Nephron (organoid): Measurements from ENCODE around the gene RNF111.

Experiments
- H3K27ac Mint-ChIP-seq, 3 experiments: 2 replicates each; pipeline ENCODE4 v1.8.0; 2020; ENCODE audit warnings: mixed read lengths in 3 of 3, mild to moderate bottlenecking in 2 of 3, moderate library complexity in 1 of 3
- H3K27me3 Mint-ChIP-seq: 2 replicates; pipeline ENCODE4 v1.8.0; 2021; ENCODE audit warnings: low read depth, mild to moderate bottlenecking, moderate library complexity, mixed read lengths
- H3K36me3 Mint-ChIP-seq: 2 replicates; pipeline ENCODE4 v1.8.0; 2020; ENCODE audit warnings: low read depth, mixed read lengths
- H3K4me1 Mint-ChIP-seq: 2 replicates; pipeline ENCODE4 v1.8.0; 2020; ENCODE audit warnings: mixed read lengths
- H3K4me3 Mint-ChIP-seq, 3 experiments: 2 replicates each; pipeline ENCODE4 v1.8.0; 2020; ENCODE audit warnings: mild to moderate bottlenecking in 3 of 3, mixed read lengths in 3 of 3, moderate library complexity in 2 of 3
- H3K9me3 Mint-ChIP-seq: 2 replicates; pipeline ENCODE4 v1.8.0; 2020; ENCODE audit warnings: mixed read lengths
- TF ChIP-seq, protein P1 (sequence below), 3 experiments: fragments of 200-600 bp; sonication (generic); IDR thresholded peaks; one replicate each; pipeline ENCODE4 v1.5.0; 2021; ENCODE audit warnings: antibody characterized with exemption in 3 of 3; ENCODE audit not compliant: unreplicated experiment in 3 of 3

Gene RNF111

DNA sequence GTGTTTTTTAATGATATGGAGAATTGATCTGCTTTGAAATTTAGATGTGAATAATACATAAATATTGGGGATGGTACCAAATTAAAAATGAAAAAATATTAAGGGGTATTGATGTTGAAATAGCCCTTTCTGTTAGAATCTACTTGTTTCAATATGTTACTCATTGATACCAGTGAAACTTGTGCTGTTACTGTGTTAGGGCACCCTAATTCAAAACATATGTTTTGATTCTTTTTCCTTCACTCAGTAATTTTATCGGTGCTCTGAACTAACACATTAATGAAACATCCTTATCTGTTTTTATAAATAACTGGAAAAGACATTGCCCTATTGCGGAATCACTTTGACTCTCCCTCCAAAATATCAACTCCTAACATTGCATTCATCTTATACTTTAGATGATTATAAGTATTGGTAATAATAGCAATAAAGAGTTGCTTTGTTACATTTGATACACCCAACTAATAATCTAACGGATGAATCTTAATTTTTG lies 65.5 kb downstream of the RNF111 start:
- H3K4me3 Mint-ChIP-seq, result no peak overlapping the region
- H3K9me3 Mint-ChIP-seq, result peaks cover 3% of the 10 kb centered on the region

DNA sequence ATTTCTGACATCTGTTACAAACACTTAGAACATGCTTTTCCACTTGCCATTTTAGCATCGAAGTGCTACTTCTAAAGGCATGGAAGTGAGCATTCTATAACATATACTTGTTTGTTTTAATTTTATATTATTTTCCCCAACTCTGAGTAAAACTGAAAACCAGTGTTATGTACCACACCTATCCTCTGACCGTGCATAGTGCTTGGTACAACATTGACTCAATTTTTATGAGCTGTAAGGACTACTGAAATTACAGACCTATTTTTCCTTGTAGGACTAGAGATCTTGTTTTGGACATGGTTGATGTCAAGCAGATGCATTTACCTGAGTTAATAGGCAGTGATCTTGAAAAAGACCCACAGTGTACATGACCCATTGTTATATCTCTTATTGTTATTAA lies 66.0 kb downstream of the RNF111 start:
- Mint-ChIP-seq H3K27ac (no peak overlapping the region), H3K4me3 (no peak overlapping the region), H3K36me3 (peaks cover 53% of the 10 kb centered on the region), H3K27me3 (no peaks in the 10 kb centered on the region), H3K9me3 (peaks cover 3% of the 10 kb centered on the region), H3K4me1 (no peaks in the 10 kb centered on the region)
- TF ChIP-seq, protein P1, sequence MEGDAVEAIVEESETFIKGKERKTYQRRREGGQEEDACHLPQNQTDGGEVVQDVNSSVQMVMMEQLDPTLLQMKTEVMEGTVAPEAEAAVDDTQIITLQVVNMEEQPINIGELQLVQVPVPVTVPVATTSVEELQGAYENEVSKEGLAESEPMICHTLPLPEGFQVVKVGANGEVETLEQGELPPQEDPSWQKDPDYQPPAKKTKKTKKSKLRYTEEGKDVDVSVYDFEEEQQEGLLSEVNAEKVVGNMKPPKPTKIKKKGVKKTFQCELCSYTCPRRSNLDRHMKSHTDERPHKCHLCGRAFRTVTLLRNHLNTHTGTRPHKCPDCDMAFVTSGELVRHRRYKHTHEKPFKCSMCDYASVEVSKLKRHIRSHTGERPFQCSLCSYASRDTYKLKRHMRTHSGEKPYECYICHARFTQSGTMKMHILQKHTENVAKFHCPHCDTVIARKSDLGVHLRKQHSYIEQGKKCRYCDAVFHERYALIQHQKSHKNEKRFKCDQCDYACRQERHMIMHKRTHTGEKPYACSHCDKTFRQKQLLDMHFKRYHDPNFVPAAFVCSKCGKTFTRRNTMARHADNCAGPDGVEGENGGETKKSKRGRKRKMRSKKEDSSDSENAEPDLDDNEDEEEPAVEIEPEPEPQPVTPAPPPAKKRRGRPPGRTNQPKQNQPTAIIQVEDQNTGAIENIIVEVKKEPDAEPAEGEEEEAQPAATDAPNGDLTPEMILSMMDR (IDR thresholded peaks at IDR 0.05; ENCODE audit: unreplicated experiment in 3 of 3), result no peak

More for the DNA sequence above, 65.5 kb downstream of the RNF111 start:
- no peaks in the 10 kb centered on the region for H3K4me1 Mint-ChIP-seq
- peaks cover 54% of the 10 kb centered on the region for H3K36me3 Mint-ChIP-seq
- H3K27ac Mint-ChIP-seq, result no peak overlapping the region
- no peaks in the 10 kb centered on the region for H3K27me3 Mint-ChIP-seq
- TF ChIP-seq, protein P1 (IDR thresholded peaks at IDR 0.05; ENCODE audit: unreplicated experiment in 3 of 3), result no peak

DNA sequence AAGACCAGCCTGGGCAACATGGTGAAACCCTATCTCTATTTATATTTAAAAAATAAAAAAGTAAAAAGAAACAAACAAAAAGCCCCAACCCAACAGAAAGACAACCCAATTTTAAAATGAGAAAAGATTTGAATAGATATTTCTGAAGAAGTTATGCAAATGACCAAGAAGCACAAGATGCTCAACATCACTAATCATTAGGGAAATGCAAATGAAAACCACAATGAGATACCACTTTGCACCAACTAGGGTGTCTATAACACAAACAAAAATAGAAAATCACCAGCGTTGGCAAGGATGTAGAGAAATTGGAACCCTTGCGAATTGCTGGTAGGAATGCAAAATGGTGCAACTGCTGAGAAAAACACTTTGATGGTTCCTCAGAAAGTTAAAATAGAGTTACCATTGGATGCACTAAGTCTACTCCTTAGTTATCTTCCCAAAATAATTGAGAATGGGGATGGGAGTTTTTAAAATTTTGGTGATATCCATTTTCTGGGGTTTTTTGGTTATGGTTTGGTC lies 71.7 kb downstream of the RNF111 start:
- TF ChIP-seq, protein P1 (IDR thresholded peaks at IDR 0.05; ENCODE audit: unreplicated experiment in 3 of 3), result no peak
- no peak overlapping the region for H3K27ac Mint-ChIP-seq
- no peak overlapping the region for H3K4me3 Mint-ChIP-seq
- H3K27me3 Mint-ChIP-seq, result no peaks in the 10 kb centered on the region
- H3K9me3 Mint-ChIP-seq, result no peaks in the 10 kb centered on the region
- no peaks in the 10 kb centered on the region for H3K4me1 Mint-ChIP-seq
- peaks cover 54% of the 10 kb centered on the region for H3K36me3 Mint-ChIP-seq

DNA sequence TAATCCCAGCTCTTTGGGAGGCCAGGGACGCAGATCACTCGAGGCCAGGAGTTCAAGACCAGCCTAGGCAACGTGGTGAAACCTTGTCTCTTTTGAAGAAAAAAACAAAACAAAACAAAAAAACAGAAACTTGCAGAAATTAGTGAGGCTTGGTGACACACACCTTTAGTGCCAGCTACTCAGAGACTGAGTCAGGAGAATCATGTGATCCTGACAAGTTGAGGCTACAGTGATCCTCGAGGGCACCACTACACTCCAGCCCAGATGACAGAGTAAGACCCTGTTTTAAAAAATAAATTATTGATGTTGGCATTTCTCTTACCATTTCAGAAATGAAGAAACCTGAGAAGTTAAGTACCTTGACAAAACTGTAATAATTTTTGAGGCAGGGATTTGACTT lies 72.9 kb downstream of the RNF111 start:
- no peak overlapping the region for H3K4me3 Mint-ChIP-seq
- H3K27ac Mint-ChIP-seq, result no peak overlapping the region
- no peaks in the 10 kb centered on the region for H3K9me3 Mint-ChIP-seq
- H3K27me3 Mint-ChIP-seq, result no peaks in the 10 kb centered on the region
- no peaks in the 10 kb centered on the region for H3K4me1 Mint-ChIP-seq
- H3K36me3 Mint-ChIP-seq, result peaks cover 62% of the 10 kb centered on the region
- TF ChIP-seq, protein P1 (IDR thresholded peaks at IDR 0.05; ENCODE audit: unreplicated experiment in 3 of 3), result no peak

DNA sequence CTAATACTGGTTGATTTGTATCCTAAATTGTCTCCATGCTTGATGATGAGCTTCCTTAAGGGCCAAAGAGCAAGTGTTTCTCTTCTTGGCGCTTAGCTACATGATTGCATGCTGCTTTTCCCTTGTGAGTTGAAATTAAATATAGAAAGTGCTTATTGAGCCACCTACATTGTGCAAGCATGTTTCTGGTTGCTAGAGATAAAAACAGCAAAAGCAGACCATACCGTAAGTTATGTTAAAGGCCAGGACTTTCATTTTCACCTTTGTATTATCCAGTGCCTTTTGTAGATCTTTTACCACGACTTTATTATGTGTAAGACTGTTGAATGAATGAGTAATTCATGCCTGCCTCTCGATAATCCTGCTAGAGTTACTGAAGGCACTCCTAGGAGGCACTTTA lies 75.6 kb downstream of the RNF111 start:
- Mint-ChIP-seq H3K27me3 (no peaks in the 10 kb centered on the region), H3K9me3 (no peaks in the 10 kb centered on the region), H3K4me3 (no peak overlapping the region), H3K36me3 (peaks cover 76% of the 10 kb centered on the region), H3K27ac (no peak overlapping the region), H3K4me1 (no peaks in the 10 kb centered on the region)
- TF ChIP-seq, protein P1 (IDR thresholded peaks at IDR 0.05; ENCODE audit: unreplicated experiment in 3 of 3), result no peak

DNA sequence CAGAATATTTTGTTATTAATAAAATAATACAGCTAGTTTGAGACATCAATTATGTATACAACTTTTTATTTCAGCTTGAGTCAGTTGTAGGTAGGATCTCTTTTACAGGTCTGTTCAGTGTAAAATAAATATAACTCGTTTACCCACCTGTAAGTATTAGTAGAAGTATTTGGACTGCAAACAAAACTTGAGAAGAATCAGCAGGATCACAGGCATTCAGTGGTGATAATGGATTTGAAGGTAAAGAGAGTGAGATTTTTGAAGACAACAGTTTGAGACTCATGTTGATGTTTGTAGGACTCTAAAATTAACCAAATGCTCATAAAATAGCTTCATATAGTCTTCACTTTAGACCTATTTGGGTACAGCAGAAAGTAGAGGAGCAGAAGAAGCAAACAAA lies 82.0 kb downstream of the RNF111 start:
- H3K36me3 Mint-ChIP-seq, result peaks cover 94% of the 10 kb centered on the region
- H3K9me3 Mint-ChIP-seq, result peaks cover 12% of the 10 kb centered on the region
- no peak overlapping the region for H3K4me3 Mint-ChIP-seq
- no peaks in the 10 kb centered on the region for H3K4me1 Mint-ChIP-seq
- TF ChIP-seq, protein P1 (IDR thresholded peaks at IDR 0.05; ENCODE audit: unreplicated experiment in 3 of 3), result no peak
- no peak overlapping the region for H3K27ac Mint-ChIP-seq
- no peaks in the 10 kb centered on the region for H3K27me3 Mint-ChIP-seq
